AG10803 (cell line): Measurements from ENCODE around the gene DPP6.

Experiments
- DNase-seq: peaks from one replicate; pipeline ENCODE4 v3.0.0; 2010; ENCODE audit warnings: low read depth
- H3K4me3 ChIP-seq: 2 replicates; pipeline ENCODE4 v1.5.1; 2011; ENCODE audit warnings: mild to moderate bottlenecking, low read length, control low read depth
- CTCF ChIP-seq: conservative IDR thresholded peaks from 2 replicates; pipeline ENCODE4 v1.5.1; 2011; ENCODE audit warnings: mild to moderate bottlenecking, low read length, control low read depth, inconsistent platforms

Gene DPP6

DNA sequence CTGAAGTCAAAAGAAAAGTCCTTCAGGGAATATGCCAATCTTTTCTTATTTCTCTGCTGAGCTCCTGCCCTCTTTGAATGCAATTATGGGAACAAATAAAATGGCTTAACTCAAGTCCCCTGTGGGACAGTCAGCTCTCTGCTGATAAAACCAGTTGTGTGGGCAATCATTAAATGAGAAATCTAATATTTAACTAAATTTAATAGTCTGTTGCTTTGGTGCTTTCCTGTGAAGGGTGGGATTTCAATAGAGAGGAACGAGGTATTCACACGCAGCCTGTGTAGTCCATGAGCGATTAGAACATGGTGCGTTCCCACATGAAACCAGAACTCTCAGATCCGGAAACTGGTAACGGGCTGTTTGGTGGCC is 812.3 kb downstream of the DPP6 start:
- H3K4me3 ChIP-seq: no peak overlapping the region
- TF ChIP-seq CTCF: no peak
- no peak for DNase-seq

DNA sequence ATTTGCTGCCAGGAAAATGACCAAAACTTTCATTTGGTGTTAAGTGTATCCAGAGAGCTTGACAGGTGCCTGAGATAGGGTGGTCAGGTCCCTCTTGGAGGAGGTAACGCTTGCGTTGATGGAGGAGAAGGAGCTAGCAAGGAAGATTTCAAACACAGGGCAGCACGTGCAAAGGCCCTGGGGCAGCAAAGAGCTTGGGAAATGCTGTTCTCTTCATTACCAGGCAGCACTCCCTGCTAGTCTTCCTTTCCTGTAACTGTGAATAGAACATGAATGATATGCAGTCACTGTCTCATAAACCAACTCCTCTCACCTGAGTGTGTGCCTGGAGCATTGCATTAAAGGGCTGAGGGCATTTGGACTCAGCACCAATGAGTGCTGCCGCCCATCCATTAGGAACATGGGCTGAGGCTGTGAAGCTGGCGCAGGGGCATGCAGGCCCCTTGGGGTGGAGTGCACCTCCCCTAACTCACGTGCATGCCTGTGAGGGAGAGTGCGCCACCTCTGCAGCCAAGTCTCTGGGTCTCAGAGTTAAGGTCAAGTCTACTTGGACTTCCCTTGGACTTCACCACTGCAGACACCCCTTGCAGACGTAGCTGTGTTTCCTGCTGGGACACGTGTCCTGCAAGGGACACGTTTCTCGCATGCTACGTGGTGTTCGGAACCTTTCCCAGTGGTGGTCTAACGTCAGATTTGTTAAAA is 813.9 kb downstream of the DPP6 start:
- no peak for DNase-seq
- no peak for TF ChIP-seq CTCF
- no peak overlapping the region for H3K4me3 ChIP-seq

- no peak for TF ChIP-seq CTCF
Observed at GRCh38 chr7:154867068-154867467, 814.9 kb downstream of the DPP6 start.

GRCh38 chr7:154868921-154869320 is 816.7 kb downstream of the DPP6 start:
- TF ChIP-seq CTCF: no peak
- no peak for DNase-seq
- H3K4me3 ChIP-seq: no peak overlapping the region

More at GRCh38 chr7:154867068-154867467, 814.9 kb downstream of the DPP6 start:
- DNase-seq: no peak
- no peak overlapping the region for H3K4me3 ChIP-seq

- no peak overlapping the region for H3K4me3 ChIP-seq
- no peak for DNase-seq
- no peak for TF ChIP-seq CTCF
Observed at GRCh38 chr7:154869436-154869835, 817.2 kb downstream of the DPP6 start.

DNA sequence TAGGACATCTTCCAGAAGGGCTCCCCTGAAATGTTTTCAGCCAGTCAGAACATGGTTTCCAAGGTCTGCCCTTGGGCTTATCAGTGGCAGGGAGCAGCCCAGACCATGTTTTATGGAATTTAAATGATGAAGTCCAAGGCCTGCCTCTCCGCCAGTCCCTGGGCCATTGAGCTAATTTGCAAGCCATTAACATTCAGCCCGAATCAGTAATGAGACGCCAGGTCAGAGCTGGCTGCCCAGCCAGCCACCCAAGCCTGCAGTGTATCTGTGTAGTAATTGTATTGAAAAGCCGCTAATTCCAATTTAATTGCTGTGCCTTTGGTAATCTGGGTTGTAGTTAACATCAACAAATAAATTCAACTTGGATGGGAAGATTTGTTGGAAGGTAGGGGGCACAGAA is 819.3 kb downstream of the DPP6 start:
- no peak for TF ChIP-seq CTCF
- no peak overlapping the region for H3K4me3 ChIP-seq
- no peak for DNase-seq

DNA sequence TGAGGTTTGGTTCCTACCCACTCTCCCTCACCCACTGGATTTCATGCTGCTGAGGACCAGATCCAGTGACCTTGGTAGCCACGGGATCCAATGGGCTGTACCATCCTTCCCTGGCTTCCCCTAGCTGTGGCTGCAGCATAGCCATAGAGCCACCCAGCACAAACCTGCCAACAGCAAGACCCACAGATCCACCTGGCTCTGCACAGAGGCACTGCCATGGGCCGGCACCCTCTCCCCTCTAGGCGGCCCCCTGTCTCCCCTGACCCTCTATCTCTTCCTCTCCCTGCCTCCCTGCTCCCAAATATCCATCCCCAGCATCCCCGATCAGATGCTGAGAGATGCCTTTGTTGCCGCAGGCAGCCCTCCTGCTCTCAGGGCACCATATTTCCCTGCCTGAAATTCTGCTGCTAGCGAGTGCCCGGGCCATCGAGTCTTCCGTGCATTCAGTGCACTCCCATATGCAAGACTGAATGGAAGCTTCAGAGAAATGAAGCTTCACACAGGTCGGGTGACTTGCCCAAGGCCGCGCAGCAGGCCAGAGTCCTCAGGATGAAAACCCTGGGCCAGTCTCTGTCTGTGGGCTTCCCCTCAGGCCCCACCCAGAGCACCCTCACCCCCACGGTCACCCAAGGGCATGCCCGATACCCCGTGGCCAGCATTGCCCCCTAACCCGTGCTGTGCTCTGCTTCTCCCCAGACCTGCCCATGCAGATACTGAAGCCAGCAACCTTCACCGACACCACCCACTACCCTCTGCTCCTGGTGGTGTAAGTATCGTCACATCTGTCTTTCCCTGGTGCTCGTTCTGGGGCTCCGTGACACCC is 819.9 kb downstream of the DPP6 start:
- no peak for TF ChIP-seq CTCF
- no peak overlapping the region for H3K4me3 ChIP-seq
- DNase-seq: no peak
